Body of pancreas (tissue), 4 donors: ENCODE results near the gene CHCHD6. TPM values are rescaled to one million over a fixed set of nuclear protein-coding genes. Genes with fewer than 3 reads are reported as not detected.
A peak's percentile ranks its signal among the peaks of the same experiment; 100 is the strongest.

Experiments
- ATAC-seq: fragments of 150-250 bp; one replicate; pipeline ENCODE4 v1.9.1; 2016
- DNase-seq, 4 donors: peaks; one replicate each; pipeline ENCODE4 v3.0.0-alpha.2; 2019
- H3K27ac ChIP-seq, 4 donors: fragments of 200-600 bp; sonication (generic); 1 replicate in 3 of 4; 2 replicates in 1 of 4; pipeline versions ENCODE4 v1.5.1 to v1.6.1; 2016 to 2019; ENCODE audit warnings: mild to moderate bottlenecking in 1 of 4, mixed read lengths in 1 of 4, moderate library complexity in 1 of 4
- H3K27me3 ChIP-seq, 2 donors: fragments of 200-600 bp; sonication (generic); one replicate each; pipeline ENCODE4 v1.6.0; 2016; ENCODE audit warnings: mild to moderate bottlenecking in 1 of 2
- H3K36me3 ChIP-seq, 2 donors: fragments of 200-600 bp; sonication (generic); replicated peaks in 1 of 2; 2 replicates each; pipeline ENCODE4 v1.5.1; 2016; ENCODE audit warnings: low read depth in 2 of 2; ENCODE audit not compliant: insufficient read depth in 1 of 2
- H3K4me1 ChIP-seq: fragments of 200-600 bp; sonication (generic); one replicate; pipeline ENCODE4 v1.6.0; 2016
- H3K4me3 ChIP-seq, 2 donors: fragments of 200-600 bp; sonication (generic); 1 replicate in 1 of 2; 2 replicates in 1 of 2; pipeline ENCODE4 v1.5.1; 2016 to 2019
- H3K9me3 ChIP-seq, 3 donors: fragments of 200-600 bp; sonication (generic); 1 replicate in 2 of 3; 2 replicates in 1 of 3; pipeline ENCODE4 v1.5.1; 2016
- POLR2A ChIP-seq, 3 donors: fragments of 450-650 bp; IDR thresholded peaks; one replicate each; pipeline ENCODE4 v1.6.1; 2016; ENCODE audit warnings: antibody characterized with exemption in 3 of 3, mild to moderate bottlenecking in 2 of 3
- WGBS, 2 donors: methylation state at CpG; one replicate each; pipeline ENCODE4 v1.1.5; 2017; 5-methylcytosine and 5-hydroxymethylcytosine counted together
- intact Hi-C: fragments of 100-400 bp; cut with DNase I; formaldehyde crosslinking; loops from one replicate; pipeline ENCODE4 v1.15.1; 2023
- total RNA-seq, 2 donors: library from RNA; depleted of rRNA; stranded (reverse); fragments of >200 nt; gene quantifications; one replicate each; pipeline ENCODE4 v1.1.0, GENCODE V29; 2016
- TF ChIP-seq, protein P1 (sequence below), 7 experiments: fragments of 450-650 bp in 4 of 7; fragments of 200-600 bp in 3 of 7; sonication (generic) in 3 of 7; IDR thresholded peaks; one replicate each; pipeline ENCODE4 v1.5.1; 2016 to 2019; ENCODE audit warnings: antibody characterized with exemption in 7 of 7

Gene CHCHD6
- total RNA-seq, 2 donors from 2014 or later = 0.66 to 10.9 TPM

GRCh38 chr3:126751611-126752302 lies 47.7 kb downstream of the CHCHD6 start:
- no peak overlapping the region for H3K27ac ChIP-seq
- no peak for TF ChIP-seq POLR2A (IDR thresholded peaks at IDR 0.05)
- TF ChIP-seq, protein P1, sequence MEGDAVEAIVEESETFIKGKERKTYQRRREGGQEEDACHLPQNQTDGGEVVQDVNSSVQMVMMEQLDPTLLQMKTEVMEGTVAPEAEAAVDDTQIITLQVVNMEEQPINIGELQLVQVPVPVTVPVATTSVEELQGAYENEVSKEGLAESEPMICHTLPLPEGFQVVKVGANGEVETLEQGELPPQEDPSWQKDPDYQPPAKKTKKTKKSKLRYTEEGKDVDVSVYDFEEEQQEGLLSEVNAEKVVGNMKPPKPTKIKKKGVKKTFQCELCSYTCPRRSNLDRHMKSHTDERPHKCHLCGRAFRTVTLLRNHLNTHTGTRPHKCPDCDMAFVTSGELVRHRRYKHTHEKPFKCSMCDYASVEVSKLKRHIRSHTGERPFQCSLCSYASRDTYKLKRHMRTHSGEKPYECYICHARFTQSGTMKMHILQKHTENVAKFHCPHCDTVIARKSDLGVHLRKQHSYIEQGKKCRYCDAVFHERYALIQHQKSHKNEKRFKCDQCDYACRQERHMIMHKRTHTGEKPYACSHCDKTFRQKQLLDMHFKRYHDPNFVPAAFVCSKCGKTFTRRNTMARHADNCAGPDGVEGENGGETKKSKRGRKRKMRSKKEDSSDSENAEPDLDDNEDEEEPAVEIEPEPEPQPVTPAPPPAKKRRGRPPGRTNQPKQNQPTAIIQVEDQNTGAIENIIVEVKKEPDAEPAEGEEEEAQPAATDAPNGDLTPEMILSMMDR (IDR thresholded peaks at IDR 0.05) = no peak
- no peak overlapping the region for H3K4me3 ChIP-seq
- intact Hi-C loops = loop anchor here (10.0 kb wide), 1 partner anchor 703 kb away; no protein-coding TSS in a partner anchor
- H3K4me1 ChIP-seq = peaks cover 9% of the 10 kb centered on the region
- no peaks in the 10 kb centered on the region for H3K36me3 ChIP-seq
- DNase-seq (no peak), ATAC-seq (no peak)
- H3K27me3 ChIP-seq = no peaks in the 10 kb centered on the region
- 64 to 66% methylated on average over 7 of the region's 7 CpGs for WGBS, 2 donors
- no peaks in the 10 kb centered on the region for H3K9me3 ChIP-seq

DNA sequence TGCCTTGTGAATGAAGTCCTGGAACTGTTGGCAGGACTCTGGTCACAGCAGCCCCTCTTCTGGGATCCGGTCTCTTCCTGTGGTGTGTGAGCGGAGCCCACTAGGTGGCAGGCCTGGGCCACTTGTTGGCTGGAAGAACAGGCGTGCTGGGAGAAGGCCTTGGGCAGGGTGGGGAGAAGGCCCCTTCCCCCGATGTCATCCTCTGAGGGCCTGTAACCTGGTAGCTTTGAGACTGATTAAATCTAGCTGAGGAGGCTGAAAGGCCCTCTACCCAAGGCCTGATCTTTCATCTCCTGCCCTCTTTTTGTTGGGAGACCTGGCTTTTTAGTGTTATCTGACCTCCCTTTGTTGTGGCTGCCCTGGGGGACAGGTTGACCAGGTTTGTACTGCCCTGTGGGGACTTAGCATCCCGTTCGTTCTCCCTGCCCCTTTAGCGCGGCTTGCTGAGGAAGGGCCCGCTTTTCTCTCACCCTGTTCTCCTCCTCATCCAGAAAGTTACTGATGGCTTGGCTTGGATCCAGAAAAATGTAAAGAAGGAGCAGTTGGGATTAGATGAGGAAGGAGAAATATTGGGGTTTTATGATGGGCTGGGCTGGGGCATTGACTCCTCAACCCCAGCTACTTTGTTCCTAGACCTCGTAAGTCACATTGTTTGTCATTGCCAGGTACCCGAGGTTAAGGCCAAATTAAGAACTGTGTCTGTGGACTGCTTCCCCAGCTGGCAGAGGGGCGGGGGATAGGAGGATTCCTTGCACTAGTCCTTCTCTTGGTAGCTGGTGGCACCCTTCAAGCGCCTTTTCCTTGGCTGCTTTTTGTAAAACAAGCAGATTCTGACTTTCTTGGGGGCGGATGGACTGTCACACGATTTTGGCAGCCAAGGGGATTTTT lies 48.5 kb downstream of the CHCHD6 start:
- Histone ChIP-seq H3K27ac (no peak overlapping the region), H3K9me3 (no peaks in the 10 kb centered on the region), H3K4me1 (peaks cover 5% of the 10 kb centered on the region), H3K36me3 (no peaks in the 10 kb centered on the region), H3K27me3 (no peaks in the 10 kb centered on the region), H3K4me3 (no peak overlapping the region)
- no peak for TF ChIP-seq POLR2A (IDR thresholded peaks at IDR 0.05)
- TF ChIP-seq, protein P1 (IDR thresholded peaks at IDR 0.05) = peak; percentile 42 to 83 (median 76)
- peak; percentile 71 to 78 (median 73) for DNase-seq
- 49 to 53% methylated on average over 8 to 15 of the region's 15 CpGs for WGBS, 2 donors
- ATAC-seq = peak; percentile 69
- intact Hi-C loops = loop anchor here (10.0 kb wide), 1 partner anchor 702 kb away; no protein-coding TSS in a partner anchor

DNA sequence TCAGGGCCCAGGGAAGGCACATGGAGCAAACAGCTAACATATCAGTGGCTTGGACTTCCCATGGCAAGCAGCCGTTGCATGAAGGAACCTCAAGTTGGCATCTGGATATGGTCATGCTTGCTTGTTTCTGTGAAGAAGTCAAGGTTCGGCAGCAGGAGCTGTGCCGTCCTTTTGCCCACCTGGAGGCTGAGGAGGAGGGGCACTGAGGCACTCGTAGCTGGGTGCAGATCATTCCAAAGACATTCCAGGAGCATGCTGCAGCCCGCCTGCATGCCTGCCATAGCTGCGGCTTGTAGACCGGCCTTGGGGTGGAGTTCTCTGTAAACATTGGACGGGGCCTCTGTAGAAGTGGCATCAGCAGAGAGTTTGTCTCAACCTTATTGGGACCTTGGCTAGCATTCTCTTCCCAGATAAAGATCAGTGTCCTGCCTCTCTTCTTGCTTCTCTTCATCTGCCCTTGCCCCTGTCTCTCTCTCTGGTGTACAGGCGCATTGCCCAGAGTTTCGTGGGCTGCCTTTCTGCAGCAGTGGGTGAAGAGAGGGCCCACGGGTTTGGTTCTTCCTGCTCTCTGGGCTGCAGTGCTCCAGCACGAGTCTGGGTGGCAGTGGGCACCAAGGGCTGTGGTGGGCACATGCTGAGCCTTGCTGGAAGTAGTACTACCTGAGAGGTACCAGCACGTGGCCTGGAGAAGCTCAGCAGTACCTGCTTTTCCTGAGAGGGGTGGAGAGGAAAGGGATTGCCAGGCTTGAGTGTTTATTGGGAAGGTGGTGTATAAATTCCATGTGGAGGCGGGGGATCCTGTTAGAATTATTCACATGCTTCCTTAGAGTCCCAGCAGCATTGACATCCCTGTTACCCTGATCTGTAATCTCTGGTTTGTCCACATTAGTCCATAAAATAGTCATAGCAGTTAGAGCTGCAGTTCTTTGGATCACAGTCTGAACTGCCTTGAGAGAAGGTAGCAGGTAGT lies 49.4 kb downstream of the CHCHD6 start:
- Histone ChIP-seq H3K9me3 (no peaks in the 10 kb centered on the region), H3K4me1 (peaks cover 5% of the 10 kb centered on the region), H3K27me3 (no peaks in the 10 kb centered on the region), H3K27ac (no peak overlapping the region), H3K36me3 (no peaks in the 10 kb centered on the region), H3K4me3 (no peak overlapping the region)
- ATAC-seq (no peak), DNase-seq (no peak)
- WGBS, 2 donors = 85% methylated on average over 7 to 14 of the region's 14 CpGs
- intact Hi-C loops = loop anchor here (10.0 kb wide), 1 partner anchor 701 kb away; no protein-coding TSS in a partner anchor
- TF ChIP-seq POLR2A (IDR thresholded peaks at IDR 0.05) = no peak
- TF ChIP-seq, protein P1 (IDR thresholded peaks at IDR 0.05) = no peak

DNA sequence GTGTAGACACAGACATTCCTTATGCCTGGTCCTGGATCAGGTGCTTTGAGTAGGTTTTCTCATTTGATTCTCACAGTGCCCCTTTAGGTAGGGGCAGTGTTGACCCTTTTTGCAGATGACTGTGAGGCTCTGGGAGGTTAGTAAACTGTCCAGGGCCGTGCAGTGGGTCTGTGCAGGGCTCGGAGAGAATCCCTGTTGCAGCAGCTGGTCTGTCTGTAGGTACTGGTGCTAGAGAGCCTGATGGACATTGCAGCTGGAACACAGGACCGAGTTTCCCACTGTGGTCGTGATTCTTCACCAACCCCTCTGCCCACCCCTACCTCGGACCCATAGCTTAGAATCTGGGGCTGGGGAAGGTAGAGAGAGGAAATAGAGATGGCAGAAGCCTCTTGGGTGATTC lies 51.8 kb downstream of the CHCHD6 start:
- Histone ChIP-seq H3K27me3 (no peaks in the 10 kb centered on the region), H3K36me3 (no peaks in the 10 kb centered on the region), H3K4me1 (peaks cover 5% of the 10 kb centered on the region), H3K9me3 (no peaks in the 10 kb centered on the region), H3K27ac (no peak overlapping the region), H3K4me3 (no peak overlapping the region)
- TF ChIP-seq, protein P1 (IDR thresholded peaks at IDR 0.05) = no peak
- TF ChIP-seq POLR2A (IDR thresholded peaks at IDR 0.05) = no peak
- WGBS, 2 donors = 67 to 76% methylated on average over 3 to 5 of the region's 5 CpGs
- intact Hi-C loops = loop anchor here (10.0 kb wide), 1 partner anchor 699 kb away; no protein-coding TSS in a partner anchor
- DNase-seq = no peak
- ATAC-seq = no peak
